Inflammatory macrophage treated with lipopolysaccharide for 1 hour (primary cell): ENCODE measurements around the gene RPS27A.
A peak's percentile ranks its signal among the peaks of the same experiment; 100 is the strongest.
"Not testable (repeated sequence)": the region's sequence is repeated elsewhere in the genome, so short reads cannot be mapped to it uniquely, and the experiment has no call there.

ENCODE experiments used
- DNase-seq, 2 donors: peaks; one replicate each; pipeline ENCODE4 v3.0.0-alpha.2; 2020 to 2022

Gene RPS27A

DNA sequence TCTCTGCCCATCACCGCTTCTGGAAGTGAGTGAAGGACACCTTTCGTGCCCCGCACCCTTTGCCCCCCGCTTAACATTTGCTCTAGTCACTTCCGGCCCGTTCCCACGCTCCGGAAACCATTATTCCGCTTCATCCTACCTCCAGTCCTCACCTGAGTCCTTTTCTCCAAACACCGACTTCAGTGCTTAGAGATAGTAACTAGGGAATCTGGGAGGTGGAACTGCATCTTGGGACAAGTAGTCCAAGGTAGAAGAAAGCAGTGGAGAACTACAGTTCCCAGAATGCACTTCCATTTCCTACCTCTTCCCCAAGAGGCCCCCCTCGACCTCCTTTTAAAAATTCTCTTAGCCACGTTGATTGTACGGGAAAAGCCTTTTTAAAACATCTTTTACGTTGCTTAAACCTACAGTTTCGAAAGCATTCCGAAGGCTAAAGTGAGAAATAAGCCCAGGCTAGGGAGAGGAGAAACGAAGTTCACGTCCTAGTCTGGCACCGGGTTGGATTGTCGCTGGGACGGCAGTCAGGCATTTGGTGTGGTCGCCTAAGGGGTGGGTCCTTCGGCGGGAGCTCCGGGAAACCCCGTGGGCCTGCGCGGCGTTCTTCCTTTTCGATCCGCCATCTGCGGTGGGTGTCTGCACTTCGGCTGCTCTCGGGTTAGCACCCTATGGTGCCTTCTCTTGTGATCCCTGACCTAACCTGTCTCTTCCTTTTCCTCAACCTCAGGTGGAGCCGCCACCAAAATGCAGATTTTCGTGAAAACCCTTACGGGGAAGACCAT is at the start of gene RPS27A, which contains the start of gene CLHC1:
Gene RPS27A (plus strand): TSS at position 605 of the 779 bp plus-strand sequence. CDS start 137 bp downstream, at position 742.
Gene CLHC1 (minus strand): TSS at position 210 of the 779 bp plus-strand sequence. CDS start 9,882 bp downstream, outside the sequence.
- DNase-seq: peak; percentile 84 to 92

DNA sequence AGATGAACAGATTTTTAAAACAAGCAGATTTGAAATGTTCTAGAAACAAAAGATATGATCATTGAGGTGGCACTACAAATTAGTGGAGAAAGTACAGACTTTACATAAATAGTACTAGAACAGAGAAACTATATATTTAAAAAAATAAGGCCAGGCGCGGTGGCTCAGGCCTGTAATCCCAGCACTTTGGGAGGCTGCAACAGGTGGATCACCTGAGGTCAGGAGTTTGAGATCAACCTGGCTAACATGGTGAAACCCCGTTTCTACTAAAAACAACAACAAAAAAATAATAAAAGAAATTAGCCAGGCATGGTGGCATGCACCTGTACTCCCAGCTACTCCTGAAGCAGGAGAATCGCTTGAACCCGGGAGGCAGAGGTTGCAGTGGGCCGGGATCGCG is 45.7 kb upstream of the RPS27A start:
- not testable (repeated sequence) for DNase-seq

DNA sequence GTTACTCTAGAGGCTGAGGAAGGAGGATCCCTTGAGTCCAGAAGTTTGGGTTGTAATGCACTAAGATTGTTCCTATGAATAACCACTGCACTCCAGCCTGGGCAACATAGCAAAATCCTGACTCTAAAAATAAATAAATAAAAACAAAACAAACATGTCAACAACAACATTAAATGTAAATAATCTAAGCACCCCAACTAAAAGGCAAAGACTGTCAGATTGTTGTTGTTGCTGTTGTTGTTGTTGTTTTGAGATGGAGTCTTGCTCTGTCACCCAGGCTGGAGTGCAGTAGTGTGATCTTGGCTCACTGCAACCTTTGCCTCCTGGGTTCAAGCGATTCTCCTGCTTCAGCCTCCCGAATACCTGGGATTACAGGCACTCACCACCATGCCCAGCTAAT is 40.6 kb upstream of the RPS27A start:
- not testable (repeated sequence) for DNase-seq

DNA sequence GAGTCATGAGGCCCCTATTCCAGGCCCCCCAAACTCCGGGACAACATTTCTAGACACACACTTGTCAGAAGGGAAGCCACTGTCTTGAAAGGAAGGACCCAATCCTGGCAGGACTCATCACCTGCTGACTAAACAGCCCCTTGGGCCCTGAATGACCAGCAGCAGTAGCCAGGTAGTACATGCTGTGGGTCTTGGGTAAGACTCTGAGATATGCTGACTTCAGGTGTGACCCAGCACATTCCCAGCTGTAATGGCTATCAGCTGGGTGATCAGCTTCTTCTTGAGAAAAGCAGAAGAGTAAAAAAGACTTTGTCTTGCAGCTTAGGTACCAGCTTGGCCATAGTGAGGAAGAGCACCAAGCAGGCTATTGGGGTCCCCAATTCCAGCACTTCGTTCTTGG is 36.0 kb upstream of the RPS27A start:
- DNase-seq: no peak

DNA sequence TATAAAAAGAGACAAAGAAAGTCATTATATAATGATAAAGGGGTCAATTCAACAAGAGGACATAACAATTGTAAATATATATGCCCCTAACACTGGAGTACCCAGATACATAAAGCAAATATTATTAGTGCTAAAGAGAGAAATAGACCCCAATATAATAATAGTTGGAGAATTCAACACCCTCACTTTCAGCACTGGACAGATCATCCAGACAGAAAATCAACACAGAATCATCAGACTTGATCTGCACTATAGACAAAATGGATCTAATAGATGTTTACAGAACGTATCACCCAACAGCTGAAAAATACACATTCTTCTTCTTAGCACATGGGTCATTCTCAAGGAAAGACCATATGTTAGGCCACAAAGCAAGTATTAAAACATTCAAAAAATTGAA is 32.1 kb upstream of the RPS27A start:
- no peak for DNase-seq

DNA sequence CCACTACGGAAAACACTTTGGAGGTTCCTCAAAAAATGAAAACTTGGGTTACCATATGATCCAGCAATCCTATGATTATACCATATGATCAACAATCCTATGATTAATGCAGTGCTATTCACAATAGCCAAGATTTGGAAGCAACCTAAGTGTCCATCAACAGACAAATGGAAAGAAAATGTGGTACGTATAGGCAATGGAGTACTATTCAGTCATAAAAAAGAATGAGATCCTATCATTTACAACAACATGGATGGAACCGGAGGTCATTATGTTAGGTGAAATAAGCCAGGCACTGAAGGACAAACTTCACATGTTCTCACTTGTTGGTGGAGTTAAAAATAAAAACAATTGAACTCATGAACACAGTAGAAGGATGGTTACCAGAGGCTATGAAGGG is 28.0 kb upstream of the RPS27A start:
- DNase-seq: no peak

DNA sequence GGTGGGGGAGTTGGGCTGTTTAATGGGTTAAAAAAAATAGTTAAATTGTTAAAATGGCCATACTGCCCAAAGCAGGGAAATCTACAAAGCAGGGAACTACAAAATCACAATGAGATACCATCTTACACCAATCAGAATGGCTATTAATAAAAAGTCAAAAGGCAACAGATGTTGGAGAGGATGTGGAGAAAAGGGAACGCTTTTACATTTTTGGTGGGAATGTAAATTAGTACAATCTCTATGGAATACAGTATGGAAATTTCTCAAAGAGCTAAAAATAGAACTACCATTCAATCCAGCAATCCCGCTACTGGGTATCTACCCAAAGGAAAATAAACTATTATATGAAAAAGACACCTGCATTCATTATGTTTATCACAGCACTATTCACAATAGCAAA is 27.5 kb upstream of the RPS27A start:
- DNase-seq: no peak

DNA sequence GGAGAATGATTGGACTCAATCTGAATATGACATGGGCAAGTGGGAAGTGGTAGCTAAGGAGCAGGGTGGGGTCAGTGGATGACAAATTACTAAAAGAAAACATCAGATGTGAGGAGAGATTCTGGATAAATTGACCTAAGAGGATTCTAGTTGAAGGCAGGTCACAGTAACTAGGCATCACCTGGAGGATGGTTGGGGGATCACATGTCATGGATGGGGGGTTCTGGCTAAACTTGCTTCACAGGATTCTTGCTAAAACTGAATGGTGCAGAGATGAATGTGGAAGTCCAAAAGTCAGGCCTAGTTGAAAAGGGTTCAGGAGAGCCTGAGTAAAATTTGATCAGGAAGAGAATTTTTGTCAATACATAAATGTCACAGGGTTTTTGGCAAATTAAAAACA is 18.7 kb upstream of the RPS27A start:
- no peak for DNase-seq

DNA sequence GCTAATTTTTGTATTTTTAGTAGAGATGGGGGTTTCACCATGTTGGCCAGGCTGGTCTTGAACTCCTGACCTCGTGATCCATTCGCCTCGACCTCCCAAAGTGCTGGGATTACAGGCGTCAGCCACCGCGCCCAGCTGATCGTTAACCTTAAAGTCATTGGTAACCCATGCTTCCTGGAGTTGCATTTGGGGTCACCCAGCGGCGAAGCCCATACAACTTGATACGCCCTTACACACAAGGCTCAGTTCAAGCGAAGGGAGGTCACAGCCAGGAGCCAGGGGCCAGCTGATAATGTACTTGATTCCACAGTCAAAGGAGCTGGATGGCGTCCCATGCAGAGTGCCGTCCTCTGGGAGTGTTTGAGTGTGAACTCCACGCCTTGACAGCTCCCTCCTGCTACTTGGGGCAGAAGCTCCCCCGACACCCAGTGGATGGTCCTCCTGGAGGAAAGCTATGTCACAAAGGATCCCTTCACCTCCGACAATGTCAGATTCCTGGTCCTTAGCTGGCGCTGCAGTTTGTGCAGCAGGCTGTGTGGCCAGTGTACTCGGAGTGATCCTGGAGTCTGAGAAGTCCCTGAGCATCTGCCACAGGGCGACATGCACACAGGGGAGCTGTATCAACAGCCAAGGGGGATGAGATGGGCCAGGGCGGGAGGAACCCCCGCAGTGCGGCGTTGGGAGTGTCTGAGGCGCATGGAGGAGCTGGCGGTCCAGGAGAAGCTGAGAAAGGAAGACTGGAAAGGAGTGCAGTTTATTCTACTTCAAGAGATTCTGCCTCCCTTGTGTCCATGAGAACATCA is 8.3 kb upstream of the RPS27A start:
- no peak for DNase-seq

DNA sequence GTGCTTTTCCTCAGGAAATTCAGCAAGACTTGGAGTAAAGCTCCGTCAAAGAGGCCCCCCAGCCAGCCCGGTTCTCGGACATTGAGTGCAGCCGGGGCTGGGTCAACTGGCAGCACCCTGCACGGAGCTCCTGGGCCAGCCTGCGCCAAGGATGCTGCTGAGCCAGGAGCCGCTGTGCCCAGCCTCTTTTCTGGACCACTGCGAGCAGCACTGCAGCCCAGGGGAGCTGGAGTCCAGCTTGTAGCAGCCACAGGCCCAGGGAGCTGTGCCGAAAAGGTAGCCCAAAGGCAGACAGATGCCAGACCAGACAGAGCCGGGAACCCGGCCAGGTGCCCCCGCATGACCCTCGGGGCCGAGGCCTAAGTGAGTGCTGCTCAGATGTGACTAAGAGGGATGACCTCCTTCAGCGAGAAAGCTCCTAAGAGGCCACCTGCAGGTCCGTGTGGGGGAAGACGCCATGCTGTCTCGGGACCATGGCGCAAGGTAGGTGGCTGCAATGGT is 7.7 kb upstream of the RPS27A start:
- DNase-seq: no peak

DNA sequence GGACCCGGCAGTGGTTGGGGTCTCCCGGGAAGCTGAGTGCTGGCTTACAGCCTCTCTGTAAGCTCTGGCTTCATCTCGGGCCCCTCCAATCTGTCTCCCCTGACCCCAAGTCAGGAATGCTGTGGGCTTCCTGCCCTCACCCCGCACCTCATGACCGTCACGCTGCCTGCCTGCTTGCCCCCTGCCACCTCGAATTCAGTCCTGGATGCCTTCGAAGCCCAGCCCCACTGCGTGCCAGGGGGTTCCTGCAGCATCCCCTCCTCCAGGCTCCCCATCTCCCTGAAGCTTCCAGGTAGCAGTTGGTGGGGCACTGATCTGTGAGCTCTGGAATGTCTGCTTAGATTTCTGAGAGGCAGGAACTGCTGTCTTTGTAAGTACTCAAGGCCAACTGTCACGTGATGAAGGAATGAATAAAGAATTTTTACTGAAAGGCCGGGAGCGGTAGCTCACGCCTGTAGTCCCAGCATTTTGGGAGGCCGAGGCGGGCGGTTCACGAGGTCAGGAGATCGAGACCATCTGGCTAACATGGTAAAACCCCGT is 6.9 kb upstream of the RPS27A start:
- no peak for DNase-seq

DNA sequence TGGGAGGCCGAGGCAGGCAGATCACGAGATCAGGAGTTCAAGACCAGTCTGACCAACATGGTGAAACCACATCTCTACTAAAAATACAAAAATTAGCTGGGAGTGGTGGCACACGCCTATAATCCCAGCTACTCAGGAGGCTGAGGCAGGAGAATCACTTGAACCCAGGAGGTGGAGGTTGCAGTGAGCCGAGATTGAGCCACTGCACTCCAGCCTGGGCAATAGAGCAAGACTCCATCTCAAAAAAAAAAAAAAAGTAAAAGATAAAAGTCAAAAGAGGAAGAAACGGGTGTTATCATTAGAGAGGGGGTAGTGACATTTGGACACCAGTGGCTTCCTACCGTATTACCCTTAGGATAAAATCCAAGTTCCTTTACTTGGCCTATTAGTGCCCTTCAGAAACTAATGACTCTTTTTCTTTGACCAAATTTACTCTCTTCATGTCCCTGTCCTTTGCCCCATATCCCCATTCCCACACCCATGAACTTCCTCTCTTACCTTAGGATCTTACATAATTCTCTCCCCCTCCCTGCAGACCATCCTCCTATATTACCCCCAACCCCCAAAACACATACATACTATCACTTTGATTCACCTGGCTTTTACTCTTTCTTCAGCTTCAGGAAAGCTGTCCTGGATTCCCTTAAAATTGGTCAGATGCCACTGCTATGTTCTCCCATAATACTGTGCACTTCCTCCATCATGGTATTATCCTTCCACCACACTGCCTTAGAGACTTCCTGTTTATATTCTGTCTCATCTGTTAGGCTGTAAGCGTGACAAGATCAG is 4.9 kb upstream of the RPS27A start:
- peak; percentile 48 to 52 for DNase-seq

DNA sequence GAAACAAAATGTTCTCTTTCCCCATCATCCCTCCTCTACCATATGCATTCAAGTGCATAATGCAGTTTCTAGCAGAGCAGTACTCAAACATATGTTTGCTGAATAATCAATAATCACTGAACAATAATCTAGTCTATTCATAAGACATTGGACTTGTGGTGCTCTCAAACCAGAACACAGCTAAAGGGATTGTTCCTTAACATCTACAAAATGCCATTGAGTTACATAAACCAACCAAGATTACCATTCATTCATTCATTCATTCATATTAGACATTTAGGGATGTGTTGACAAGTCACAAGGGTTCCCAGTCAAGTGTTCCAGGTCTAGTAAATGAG is 4.3 kb upstream of the RPS27A start:
- no peak for DNase-seq

DNA sequence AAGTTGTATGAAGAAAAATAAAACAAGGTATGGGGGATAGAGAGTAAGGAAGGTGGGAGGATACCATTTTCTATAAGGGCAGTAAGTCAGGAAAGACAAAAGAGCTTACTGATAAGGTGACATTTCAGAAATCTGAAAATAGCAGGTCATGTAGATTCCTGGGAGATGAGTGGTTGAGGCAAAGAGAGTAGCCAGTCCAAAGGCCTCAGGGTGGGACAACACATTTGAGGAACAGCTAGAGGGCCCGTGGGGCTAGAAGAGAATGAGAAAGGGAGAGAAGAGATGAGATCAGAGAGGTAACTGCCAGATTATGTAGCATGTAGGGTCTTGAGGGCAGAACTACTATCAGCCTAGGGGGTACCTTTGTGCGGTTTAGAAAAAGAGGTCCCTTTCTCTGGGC is 3.3 kb upstream of the RPS27A start:
- no peak for DNase-seq

DNA sequence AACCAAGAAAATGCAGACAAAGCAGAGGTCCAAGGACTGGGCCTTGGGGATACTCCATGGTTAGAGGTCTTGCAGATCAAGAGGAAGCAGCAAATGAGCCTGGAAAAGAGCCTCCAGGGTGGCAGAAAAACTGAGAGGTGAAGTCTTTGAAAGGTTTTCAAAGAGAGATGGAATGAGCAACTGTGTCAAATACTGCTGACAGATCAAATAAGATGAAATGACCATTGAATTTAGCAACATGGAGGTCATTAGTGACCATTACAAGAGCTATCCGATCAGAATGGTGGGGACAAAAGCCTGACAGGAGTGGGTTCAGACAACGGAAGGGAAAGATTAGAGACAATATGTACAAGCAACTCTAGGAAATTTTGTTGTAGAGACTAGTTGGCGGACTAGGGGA is 1.9 kb upstream of the RPS27A start:
- DNase-seq: no peak

DNA sequence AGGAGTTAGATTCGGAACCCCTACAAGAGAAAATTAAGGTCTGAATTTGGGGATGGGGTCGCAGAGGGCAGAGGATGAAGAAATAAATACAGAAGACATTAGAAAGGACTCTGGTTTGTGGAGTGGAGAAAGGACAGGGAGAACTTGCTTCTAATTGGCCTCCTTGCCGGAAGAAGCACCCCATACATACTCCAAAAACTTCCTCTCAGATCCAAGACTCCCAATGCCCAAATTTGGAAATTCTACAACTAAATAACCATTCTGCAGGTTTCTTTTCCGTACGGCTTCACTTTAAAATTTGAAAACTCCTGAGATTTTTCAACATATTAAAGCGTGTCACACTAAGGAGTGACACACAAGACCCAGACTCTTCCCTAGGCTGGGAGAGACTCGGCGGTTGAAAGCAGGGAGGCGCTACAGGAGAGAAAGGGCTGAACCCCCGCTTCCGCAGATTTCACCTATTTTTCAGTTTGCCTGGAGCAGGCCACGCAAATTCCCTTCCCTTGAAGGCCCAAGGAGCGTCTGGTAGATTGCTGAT is 873 bp upstream of the RPS27A start:
- DNase-seq: peak in 1 of 2 donors; percentile 13

DNA sequence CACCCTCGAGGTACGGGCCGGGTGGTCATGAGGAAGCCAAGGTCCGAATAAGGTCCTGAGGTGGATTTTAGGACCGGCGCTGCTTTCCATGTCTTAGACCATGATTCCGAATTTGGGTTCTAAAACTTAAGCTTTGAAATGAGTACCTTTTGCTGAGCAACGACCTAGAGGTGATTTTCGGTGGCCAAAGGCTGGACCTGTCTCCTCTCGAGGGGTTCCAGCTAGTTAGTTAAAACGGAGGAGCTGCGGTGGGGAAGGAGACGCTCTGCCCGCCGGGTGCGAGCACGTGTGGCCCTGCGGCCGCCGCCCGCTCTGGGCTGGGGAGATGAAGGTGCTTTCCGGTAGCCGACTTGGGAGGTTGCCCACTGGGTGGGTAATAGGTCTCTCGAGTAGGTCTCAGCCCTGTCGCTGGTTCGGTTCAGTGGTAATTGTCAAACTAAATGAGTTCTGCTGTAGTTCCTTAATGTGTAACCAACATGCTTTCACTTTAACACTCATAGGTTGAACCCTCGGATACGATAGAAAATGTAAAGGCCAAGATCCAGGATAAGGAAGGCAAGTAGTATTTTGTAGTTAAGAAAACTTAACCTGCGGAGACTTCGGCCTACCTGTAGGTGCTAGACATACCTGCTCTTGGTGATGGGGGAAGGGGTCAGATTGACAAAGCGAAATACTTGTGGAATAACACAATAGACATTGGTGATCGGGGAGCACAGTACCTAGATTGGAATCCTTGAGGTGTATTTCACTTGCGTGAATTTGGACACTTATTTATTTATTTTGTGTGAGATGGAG is 572 bp downstream of the RPS27A start:
- peak; percentile 31 to 45 for DNase-seq

DNA sequence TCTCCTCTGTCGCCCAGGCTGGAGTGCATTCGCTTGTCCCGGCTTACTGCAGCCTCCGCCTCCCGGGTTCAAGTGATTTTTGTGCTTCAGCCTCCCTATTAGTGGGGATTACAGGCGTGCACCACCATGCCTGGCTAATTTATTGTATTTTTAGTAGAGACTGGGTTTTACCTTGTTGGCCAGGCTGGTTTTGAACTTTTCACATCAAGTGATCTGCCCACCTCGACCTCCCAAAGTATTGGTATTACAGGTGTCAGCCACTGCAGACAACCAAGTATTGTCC is 1.1 kb downstream of the RPS27A start:
- DNase-seq: no peak

DNA sequence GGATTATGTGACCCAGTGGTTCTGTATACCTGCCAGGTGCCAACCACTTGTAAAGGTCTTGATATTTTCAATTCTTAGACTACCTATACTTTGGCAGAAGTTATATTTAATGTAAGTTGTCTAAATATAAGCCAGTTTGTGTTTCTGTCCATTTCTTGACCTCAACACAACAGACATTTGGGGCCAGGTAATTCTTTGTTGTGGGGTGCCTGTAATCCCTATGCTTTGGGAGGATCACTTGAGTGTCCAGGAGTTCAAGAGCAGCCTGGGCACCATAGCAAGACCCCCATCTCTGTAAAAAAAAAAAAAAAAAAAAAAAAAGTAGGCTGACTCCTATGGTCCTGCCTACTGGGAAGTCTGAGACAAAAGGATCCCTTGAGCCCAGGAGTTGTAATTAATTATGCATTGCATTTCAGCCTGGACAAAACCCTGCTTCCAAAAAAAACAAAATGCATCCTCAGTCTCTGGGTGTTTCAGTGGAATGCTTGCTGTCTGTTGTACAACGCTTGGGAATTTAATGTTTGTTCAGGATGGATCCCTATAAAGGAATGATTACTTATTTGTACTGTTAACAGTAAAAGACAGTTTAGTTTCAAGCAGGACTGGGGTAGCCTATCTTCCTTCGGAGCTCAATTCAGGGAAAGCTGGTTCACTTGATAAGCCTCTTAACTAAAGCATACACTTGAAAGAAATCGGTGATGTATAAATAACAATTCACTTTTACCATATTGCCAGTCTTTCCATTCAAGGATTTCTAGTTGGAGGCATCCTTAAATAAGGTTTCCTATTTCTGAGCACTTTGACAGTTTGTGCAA is 3.4 kb downstream of the RPS27A start:
- DNase-seq: no peak

DNA sequence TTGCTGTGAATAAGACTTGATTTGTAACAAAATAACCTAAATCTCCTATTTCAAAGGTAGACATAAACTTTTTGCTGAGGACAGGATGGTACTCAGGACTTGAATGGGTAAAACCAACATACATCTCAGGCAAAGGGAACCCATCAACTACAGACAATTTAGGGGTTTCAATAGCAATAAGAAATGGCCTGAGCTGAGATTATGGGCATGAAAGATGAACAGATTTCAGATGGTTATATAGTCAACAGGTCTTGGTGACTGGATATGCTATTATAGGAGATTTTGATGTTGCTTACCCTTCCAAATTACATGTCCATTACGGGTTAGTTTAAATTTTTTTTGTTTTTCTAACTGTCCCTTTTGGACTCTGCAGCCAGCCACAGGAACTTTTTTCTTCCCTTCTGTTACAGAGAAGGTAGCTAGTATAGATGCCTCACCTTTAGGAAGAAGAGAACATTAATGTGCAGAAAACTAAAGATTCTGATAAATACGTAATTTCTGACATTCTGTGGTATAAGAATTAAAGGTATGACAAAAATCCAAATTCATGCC is 4.6 kb downstream of the RPS27A start:
- DNase-seq: no peak
